T-helper 22 cell (primary cell): ENCODE measurements around the gene CNTN5.
"Not testable (repeated sequence)": the region's sequence is repeated elsewhere in the genome, so short reads cannot be mapped to it uniquely, and the experiment has no call there.

Source experiments
- DNase-seq: peaks from one replicate; pipeline ENCODE4 v3.0.0-alpha.2; 2020; ENCODE audit warnings: low read depth

CNTN5 gene

DNA sequence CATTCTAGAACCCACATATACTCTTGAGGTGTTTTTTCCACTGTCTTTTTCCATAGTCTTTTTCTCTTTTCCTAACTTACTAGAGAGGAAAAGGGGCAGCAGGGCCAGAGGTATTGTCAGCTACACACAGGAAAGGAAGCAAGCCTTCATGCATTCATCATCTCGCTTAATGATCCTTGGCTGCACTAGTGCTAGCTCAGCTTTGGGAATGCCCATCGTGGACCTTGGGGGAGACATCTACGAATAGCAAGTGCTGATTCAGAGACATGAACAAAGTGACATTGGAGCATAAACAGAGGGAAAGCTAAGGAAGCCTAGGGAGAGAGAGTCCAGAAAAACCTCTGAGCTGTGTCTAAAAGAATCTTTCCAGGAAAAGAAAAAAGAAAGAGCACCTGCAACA is 1200.1 kb downstream of the CNTN5 start:
- no peak for DNase-seq

- no peak for DNase-seq
These were observed 1201.0 kb downstream of the CNTN5 start for GRCh38 chr11:100221791-100222190.

- DNase-seq, result no peak
These were observed 1203.8 kb downstream of the CNTN5 start for GRCh38 chr11:100224541-100225034.

DNA sequence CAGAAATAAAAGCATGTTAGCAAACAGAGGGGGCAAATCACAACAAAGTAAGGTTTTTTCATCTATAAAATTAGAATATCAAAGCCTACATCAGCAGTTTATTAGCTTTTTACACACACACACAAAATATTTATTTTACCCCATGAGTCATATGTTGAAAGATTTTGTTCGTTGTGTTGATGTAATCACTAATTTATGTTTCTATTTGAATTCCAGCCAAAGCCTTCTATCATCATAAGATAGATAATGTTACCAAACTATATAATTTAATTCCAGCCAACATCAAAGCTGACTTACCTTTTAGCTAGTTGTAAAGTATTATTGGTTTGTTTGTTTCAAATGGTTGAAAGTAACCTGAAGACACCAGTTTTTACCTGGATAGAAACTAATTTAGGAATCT is 1208.3 kb downstream of the CNTN5 start:
- no peak for DNase-seq

- no peak for DNase-seq
These were observed 1211.3 kb downstream of the CNTN5 start for GRCh38 chr11:100232006-100232405.

GRCh38 chr11:100235085-100235484 is 1214.3 kb downstream of the CNTN5 start:
- DNase-seq, result no peak

- DNase-seq, result no peak
These were observed 1219.3 kb downstream of the CNTN5 start for GRCh38 chr11:100240025-100240539.

DNA sequence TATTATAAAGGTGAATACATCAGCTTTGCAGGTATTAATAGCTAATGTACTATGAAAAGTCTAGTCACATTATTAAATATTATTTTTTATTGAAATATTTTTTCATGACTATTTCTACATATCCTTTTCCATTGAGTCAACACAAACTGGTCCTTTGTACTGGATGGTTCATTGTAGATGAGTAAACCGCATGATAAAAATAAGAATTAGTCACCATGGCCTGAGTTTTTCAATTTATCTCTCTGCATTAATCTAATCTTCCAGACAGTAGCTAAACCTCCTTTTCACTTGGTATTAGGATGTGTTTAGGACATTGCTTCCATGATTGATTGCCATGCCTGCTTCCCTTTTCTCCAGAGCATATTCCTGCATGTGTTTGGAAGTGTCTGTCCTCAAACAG is 1227.0 kb downstream of the CNTN5 start:
- DNase-seq, result no peak

- not testable (repeated sequence) for DNase-seq
These were observed 1236.6 kb downstream of the CNTN5 start for GRCh38 chr11:100257238-100257803.

- DNase-seq, result no peak
These were observed 1248.8 kb downstream of the CNTN5 start for GRCh38 chr11:100269516-100269915.

DNA sequence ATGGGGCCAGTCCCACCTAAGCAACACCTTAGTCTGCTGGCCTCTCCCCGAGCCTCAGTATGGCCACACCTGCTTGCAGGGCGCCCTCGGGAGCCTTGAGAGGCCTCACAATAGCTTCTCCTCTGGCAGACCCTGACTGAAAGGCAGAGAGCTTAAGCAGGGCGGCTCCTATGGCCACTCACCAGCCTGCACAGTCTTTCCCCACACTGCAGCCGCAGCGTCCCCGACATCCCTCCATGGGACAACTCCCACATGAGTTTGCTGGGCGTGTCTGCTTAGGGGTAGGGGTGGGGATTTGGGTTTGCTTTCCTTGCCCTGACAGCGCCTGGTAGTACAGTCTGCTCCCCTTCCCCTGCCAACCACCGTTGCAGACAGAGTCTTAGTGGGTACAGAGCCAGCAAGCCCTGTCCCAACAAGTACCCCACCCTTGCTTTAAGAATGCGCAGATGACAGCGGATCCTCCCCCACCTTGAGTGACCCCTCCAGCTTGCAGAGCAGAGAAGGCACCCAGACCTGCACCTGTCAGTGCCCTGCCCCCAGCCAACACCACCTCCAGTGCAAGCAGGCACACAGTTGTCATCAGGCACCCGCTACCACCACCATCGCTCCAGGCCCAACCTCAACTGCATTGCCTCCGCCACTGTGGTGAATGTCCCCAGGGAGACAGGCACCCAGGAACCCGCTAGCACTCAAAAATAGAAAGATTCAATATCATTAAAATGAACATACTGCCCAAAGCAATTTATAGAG is 1252.5 kb downstream of the CNTN5 start:
- DNase-seq, result no peak

GRCh38 chr11:100274466-100274865 is 1253.7 kb downstream of the CNTN5 start:
- not testable (repeated sequence) for DNase-seq

- no peak for DNase-seq
These were observed 1274.0 kb downstream of the CNTN5 start for GRCh38 chr11:100294748-100295147.

DNA sequence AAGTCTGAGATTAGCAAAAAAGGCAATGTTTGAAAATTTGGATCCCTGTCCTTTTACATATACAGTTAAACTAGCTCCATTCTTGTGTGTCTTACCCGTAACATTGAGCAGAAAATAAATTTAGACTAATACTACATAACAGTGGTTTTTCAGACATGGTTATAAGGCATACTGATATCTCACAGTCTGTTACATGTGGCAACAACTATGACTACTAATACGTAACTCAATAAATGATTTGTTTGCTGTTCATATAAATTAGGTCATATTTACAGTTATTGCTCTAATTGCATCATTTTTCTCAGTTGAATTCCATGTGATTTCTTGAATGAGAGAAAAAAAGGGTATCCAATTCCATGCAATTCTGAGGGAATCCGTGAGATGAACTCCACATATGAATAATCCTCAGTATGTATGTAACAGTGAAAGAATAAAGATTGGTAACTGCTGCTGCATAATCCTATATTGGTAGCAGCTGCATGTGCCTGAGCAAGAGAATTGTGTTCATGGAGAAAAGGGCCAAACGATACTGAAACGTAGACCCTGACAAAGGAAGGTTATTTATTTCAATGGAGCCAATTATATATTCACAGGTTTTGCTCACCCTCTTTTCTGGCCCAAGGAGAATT is 1275.4 kb downstream of the CNTN5 start:
- DNase-seq, result no peak

DNA sequence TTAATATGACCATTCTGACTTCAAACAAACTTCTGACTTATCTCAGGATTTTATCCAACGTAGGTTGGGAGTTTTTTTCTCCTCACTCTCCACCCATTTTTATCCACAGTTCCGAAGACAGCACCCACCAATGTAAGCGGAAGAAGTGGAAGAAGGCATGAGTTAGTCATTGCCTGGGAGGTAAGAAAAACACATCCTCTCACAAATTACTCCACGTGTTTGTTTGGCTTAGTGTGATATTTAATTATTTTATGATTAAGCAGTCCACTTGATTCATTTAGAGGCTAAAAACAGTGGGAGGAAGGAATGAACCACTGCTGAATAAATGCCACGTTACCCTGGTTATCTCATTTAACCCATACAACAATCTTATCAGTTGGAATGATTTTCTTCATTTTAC is 1276.8 kb downstream of the CNTN5 start:
- no peak for DNase-seq

- no peak for DNase-seq
These were observed 1282.1 kb downstream of the CNTN5 start for GRCh38 chr11:100302824-100303223.

DNA sequence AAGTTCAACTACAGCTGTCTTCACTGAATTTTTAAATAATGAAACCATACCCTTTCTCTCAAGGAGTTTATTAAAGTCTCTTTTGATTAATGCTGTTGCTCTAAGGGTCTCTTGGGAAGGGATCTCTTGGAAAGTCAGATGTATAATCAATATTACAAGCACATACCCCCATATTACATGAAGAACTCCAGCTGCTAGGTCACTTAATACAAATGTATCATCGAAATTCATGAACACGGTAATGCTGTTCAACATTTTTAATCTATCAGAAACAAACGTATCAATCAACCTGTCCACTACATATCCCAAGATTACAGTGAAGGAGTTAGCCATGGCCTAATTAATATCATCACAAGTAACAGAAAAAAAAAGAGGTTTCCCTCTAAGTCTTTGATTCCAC is 1283.1 kb downstream of the CNTN5 start:
- no peak for DNase-seq

DNA sequence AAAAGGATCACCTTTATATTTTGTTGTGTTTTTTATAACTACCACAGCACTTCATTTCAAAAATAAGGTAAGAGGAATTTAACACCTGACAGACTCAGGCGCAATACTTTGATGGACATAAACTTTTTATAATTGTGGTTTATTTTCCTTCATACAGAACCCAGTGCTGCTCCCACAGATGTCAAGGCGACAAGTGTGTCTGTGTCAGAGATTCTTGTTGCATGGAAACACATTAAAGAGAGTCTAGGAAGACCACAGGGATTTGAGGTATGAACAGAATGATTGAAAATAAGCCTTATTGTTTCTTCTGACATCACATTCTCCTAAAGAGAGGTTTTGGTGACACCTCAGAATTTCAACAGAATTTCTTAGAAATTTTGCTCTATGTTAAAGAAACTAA is 1287.5 kb downstream of the CNTN5 start:
- DNase-seq, result no peak

- DNase-seq, result no peak
These were observed 1295.2 kb downstream of the CNTN5 start for GRCh38 chr11:100315946-100316345.

DNA sequence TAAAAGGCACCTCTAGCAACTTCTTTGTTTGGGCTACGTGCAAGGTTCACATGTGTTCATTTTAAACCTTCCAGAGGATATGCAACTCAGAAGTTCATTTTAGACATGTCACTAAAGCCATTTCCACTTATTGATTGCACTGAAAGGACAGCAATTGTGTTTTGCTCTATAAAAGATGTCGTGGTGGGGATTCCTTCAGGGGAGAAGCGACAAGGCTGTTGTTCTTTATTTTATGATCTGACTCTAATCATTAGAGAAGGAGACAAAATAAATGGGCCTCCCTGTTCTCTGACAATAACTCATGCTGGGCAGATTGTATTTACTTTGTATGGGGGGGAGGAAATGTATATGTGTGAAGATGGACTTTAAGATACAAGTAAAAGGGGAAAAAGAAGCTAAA is 1296.2 kb downstream of the CNTN5 start:
- DNase-seq, result no peak

GRCh38 chr11:100319691-100320090 is 1298.9 kb downstream of the CNTN5 start:
- no peak for DNase-seq

GRCh38 chr11:100328626-100329340 is 1308.0 kb downstream of the CNTN5 start:
- DNase-seq, result no peak
